ENCODE measurements around the gene KCTD1.

GRCh38 chr18:26406324-26406723, 142.0 kb downstream of the KCTD1 start:
- TF ChIP-seq, protein P1, sequence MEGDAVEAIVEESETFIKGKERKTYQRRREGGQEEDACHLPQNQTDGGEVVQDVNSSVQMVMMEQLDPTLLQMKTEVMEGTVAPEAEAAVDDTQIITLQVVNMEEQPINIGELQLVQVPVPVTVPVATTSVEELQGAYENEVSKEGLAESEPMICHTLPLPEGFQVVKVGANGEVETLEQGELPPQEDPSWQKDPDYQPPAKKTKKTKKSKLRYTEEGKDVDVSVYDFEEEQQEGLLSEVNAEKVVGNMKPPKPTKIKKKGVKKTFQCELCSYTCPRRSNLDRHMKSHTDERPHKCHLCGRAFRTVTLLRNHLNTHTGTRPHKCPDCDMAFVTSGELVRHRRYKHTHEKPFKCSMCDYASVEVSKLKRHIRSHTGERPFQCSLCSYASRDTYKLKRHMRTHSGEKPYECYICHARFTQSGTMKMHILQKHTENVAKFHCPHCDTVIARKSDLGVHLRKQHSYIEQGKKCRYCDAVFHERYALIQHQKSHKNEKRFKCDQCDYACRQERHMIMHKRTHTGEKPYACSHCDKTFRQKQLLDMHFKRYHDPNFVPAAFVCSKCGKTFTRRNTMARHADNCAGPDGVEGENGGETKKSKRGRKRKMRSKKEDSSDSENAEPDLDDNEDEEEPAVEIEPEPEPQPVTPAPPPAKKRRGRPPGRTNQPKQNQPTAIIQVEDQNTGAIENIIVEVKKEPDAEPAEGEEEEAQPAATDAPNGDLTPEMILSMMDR (IDR thresholded peaks at IDR 0.05): no peak
- TF ChIP-seq POLR2A (IDR thresholded peaks at IDR 0.05): no peak
